GM23338 (cell line): Measurements from ENCODE around the gene UBA5. TPM values are rescaled to one million over a fixed set of nuclear protein-coding genes. Genes with fewer than 3 reads are reported as not detected.

Source experiments
- ATAC-seq: fragments of 200-7000 bp; cut with Tn5 transposase; 3 replicates; pipeline ENCODE4 v1.9.1; 2020
- DNase-seq: peaks from one replicate; pipeline ENCODE4 v3.0.0-alpha.2; 2015; ENCODE audit warnings: low spot score
- H2AFZ ChIP-seq: fragments of 200-600 bp; sonication (generic); 2 replicates; pipeline ENCODE4 v1.8.0; 2016; ENCODE audit warnings: antibody characterized with exemption, mild to moderate bottlenecking, moderate library complexity
- H3F3A ChIP-seq: fragments of 200-600 bp; sonication (generic); replicated peaks from 2 replicates; pipeline ENCODE4 v1.8.0; 2017; ENCODE audit warnings: antibody characterized with exemption, mixed run types, low read depth
- H3K27ac ChIP-seq: fragments of 200-600 bp; sonication (generic); 2 replicates; pipeline ENCODE4 v1.6.1; 2016; ENCODE audit warnings: low read depth
- H3K27me3 ChIP-seq: fragments of 200-600 bp; sonication (generic); 2 replicates; pipeline ENCODE4 v1.8.0; 2016; ENCODE audit warnings: mild to moderate bottlenecking, mixed run types, moderate library complexity; ENCODE audit not compliant: insufficient read depth
- H3K36me3 ChIP-seq: fragments of 200-600 bp; sonication (generic); 2 replicates; pipeline ENCODE4 v1.8.0; 2016; ENCODE audit warnings: mild to moderate bottlenecking; ENCODE audit not compliant: insufficient read depth
- H3K4me1 ChIP-seq: fragments of 200-600 bp; sonication (generic); 2 replicates; pipeline ENCODE4 v1.8.0; 2016; ENCODE audit warnings: mild to moderate bottlenecking, moderate library complexity; ENCODE audit not compliant: insufficient read depth
- H3K4me2 ChIP-seq: fragments of 200-600 bp; sonication (generic); 2 replicates; pipeline ENCODE4 v1.7.1; 2017; ENCODE audit warnings: mixed run types
- H3K4me3 ChIP-seq: fragments of 200-600 bp; sonication (generic); 2 replicates; pipeline ENCODE4 v1.6.1; 2016; ENCODE audit warnings: mixed run types
- H3K79me2 ChIP-seq: fragments of 200-600 bp; sonication (generic); replicated peaks from 2 replicates; pipeline ENCODE4 v1.8.0; 2017; ENCODE audit warnings: mild to moderate bottlenecking; ENCODE audit not compliant: insufficient read depth
- H3K9me2 ChIP-seq: fragments of 200-600 bp; sonication (generic); 2 replicates; pipeline ENCODE4 v1.8.0; 2017; ENCODE audit not compliant: insufficient read depth
- H4K20me1 ChIP-seq: fragments of 200-600 bp; sonication (generic); replicated peaks from 2 replicates; pipeline ENCODE4 v1.8.0; 2017; ENCODE audit warnings: mild to moderate bottlenecking; ENCODE audit not compliant: insufficient read depth
- H3K27ac Mint-ChIP-seq: 2 replicates; pipeline ENCODE4 v1.8.0; 2020; ENCODE audit warnings: inconsistent platforms, mild to moderate bottlenecking, moderate library complexity, mixed read lengths
- H3K27me3 Mint-ChIP-seq: 3 replicates; pipeline ENCODE4 v1.8.0; 2022; ENCODE audit warnings: low read depth, mild to moderate bottlenecking, moderate library complexity, mixed read lengths, inconsistent platforms; ENCODE audit not compliant: insufficient read depth, poor library complexity
- H3K36me3 Mint-ChIP-seq: 3 replicates; pipeline ENCODE4 v1.8.0; 2021; ENCODE audit warnings: low read depth, mild to moderate bottlenecking, inconsistent platforms, moderate library complexity, mixed read lengths
- H3K4me1 Mint-ChIP-seq: 3 replicates; pipeline ENCODE4 v1.8.0; 2020; ENCODE audit warnings: mild to moderate bottlenecking, inconsistent platforms, mixed read lengths
- H3K4me3 Mint-ChIP-seq: 3 replicates; pipeline ENCODE4 v1.8.0; 2021; ENCODE audit warnings: moderate library complexity, mild to moderate bottlenecking, inconsistent platforms, mixed read lengths
- H3K9me3 Mint-ChIP-seq: 3 replicates; pipeline ENCODE4 v1.8.0; 2020; ENCODE audit warnings: moderate library complexity, mild to moderate bottlenecking, inconsistent platforms, mixed read lengths
- CREB1 ChIP-seq: fragments of 250-450 bp; sonication (Bioruptor Pico); IDR thresholded peaks from 2 replicates; pipeline ENCODE4 v1.5.0; 2020; ENCODE audit warnings: low read depth, mild to moderate bottlenecking, moderate library complexity
- ETS1 ChIP-seq: IDR thresholded peaks from 2 replicates; pipeline ENCODE4 v1.6.1; 2016; ENCODE audit warnings: antibody characterized with exemption
- EZH2 ChIP-seq: fragments of 200-600 bp; sonication (generic); IDR thresholded peaks from one replicate; pipeline ENCODE4 v1.8.0; 2017; ENCODE audit warnings: antibody characterized with exemption, mild to moderate bottlenecking, low read depth; ENCODE audit not compliant: unreplicated experiment
- EZH2phosphoT487 ChIP-seq: fragments of 200-600 bp; sonication (generic); IDR thresholded peaks from one replicate; pipeline ENCODE4 v1.8.1; 2018; ENCODE audit warnings: antibody characterized with exemption; ENCODE audit not compliant: unreplicated experiment
- JUNB ChIP-seq: IDR thresholded peaks from one replicate; pipeline ENCODE4 v1.6.1; 2016; ENCODE audit warnings: antibody characterized with exemption; ENCODE audit not compliant: unreplicated experiment
- NANOG ChIP-seq: IDR thresholded peaks from 2 replicates; pipeline ENCODE4 v1.6.1; 2016; ENCODE audit warnings: antibody characterized with exemption, borderline replicate concordance
- STAT1 ChIP-seq: IDR thresholded peaks from one replicate; pipeline ENCODE4 v1.6.1; 2016; ENCODE audit warnings: antibody characterized with exemption; ENCODE audit not compliant: unreplicated experiment
- ZNF114 ChIP-seq: fragments of 250-450 bp; sonication (Bioruptor Pico); IDR thresholded peaks from 2 replicates; pipeline ENCODE4 v1.5.0; 2020; ENCODE audit warnings: mild to moderate bottlenecking, moderate library complexity
- ZNF331 ChIP-seq: fragments of 250-450 bp; sonication (Bioruptor Pico); IDR thresholded peaks from 2 replicates; pipeline ENCODE4 v1.5.0; 2020; ENCODE audit warnings: low read depth, mild to moderate bottlenecking, moderate library complexity
- ZNF462 ChIP-seq: fragments of 250-450 bp; sonication (Bioruptor Pico); IDR thresholded peaks from 2 replicates; pipeline ENCODE4 v1.5.0; 2020; ENCODE audit warnings: mild to moderate bottlenecking, moderate library complexity
- polyA plus RNA-seq: library from polyadenylated mRNA; unstranded; fragments of >200 nt; fragmentation: Nextera tagmentation; extraction: Ambion mirVana; gene quantifications from 2 replicates; pipeline ENCODE4 v1.2.1, GENCODE V29; 2016
- total RNA-seq: library from RNA; depleted of rRNA; stranded (reverse); fragments of >200 nt; shearing (Covaris generic); gene quantifications from 2 replicates; pipeline ENCODE4 v1.2.3, GENCODE V29; 2014
- TF ChIP-seq, protein P1 (sequence below): IDR thresholded peaks from one replicate; pipeline ENCODE4 v1.6.1; 2018; ENCODE audit warnings: antibody characterized with exemption; ENCODE audit not compliant: unreplicated experiment

UBA5 gene
- total and polyA plus RNA-seq, 2 experiments from 2014 or later: 22.8 to 51.5 TPM

DNA sequence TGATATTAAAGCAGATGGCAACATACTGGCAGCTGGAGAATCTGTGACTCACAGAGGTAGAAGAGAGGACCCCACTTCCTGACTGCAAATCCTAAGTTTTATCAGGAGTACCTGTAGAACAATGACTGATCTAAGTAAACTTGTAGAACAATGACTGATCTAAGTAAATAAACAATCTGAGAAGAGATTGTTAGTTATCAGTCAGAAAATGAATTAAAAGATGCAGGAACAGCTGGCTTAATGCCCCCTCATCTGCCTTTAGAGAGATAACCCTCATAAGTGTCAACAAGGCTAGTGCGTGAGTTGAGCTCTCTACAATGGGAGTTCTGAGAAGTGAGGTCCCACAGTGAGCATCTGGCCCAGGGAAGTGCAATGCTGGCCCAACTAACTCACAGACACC lies 15.1 kb upstream of the UBA5 start:
- no peak overlapping the region for H3K4me3 Mint-ChIP-seq
- no peaks in the 10 kb centered on the region for H3K9me3 Mint-ChIP-seq
- Histone ChIP-seq H3K4me2 (no peak overlapping the region), H3K36me3 (no peaks in the 10 kb centered on the region), H3K4me1 (no peaks in the 10 kb centered on the region), H3K79me2 (no peaks in the 10 kb centered on the region), H3K9me2 (no peaks in the 10 kb centered on the region), H3K27me3 (no peaks in the 10 kb centered on the region), H3F3A (no peaks in the 10 kb centered on the region), H3K4me3 (no peak overlapping the region), H4K20me1 (no peaks in the 10 kb centered on the region), H2AFZ (no peak overlapping the region), H3K27ac (no peak overlapping the region)
- no peak for ATAC-seq
- H3K27me3 Mint-ChIP-seq: peaks cover 2% of the 10 kb centered on the region
- DNase-seq: no peak
- H3K36me3 Mint-ChIP-seq: no peaks in the 10 kb centered on the region
- H3K27ac Mint-ChIP-seq: peak overlapping the region; percentile 38; the same call in 1 of the 2 replicates
- TF ChIP-seq ZNF114 (CRISPR knock-in tag) (no peak), JUNB (no peak), ETS1 (no peak), ZNF462 (CRISPR knock-in tag) (no peak), ZNF331 (CRISPR knock-in tag) (no peak), EZH2phosphoT487 (no peak), EZH2 (no peak), NANOG (no peak), CREB1 (no peak), STAT1 (no peak)
- TF ChIP-seq, protein P1, sequence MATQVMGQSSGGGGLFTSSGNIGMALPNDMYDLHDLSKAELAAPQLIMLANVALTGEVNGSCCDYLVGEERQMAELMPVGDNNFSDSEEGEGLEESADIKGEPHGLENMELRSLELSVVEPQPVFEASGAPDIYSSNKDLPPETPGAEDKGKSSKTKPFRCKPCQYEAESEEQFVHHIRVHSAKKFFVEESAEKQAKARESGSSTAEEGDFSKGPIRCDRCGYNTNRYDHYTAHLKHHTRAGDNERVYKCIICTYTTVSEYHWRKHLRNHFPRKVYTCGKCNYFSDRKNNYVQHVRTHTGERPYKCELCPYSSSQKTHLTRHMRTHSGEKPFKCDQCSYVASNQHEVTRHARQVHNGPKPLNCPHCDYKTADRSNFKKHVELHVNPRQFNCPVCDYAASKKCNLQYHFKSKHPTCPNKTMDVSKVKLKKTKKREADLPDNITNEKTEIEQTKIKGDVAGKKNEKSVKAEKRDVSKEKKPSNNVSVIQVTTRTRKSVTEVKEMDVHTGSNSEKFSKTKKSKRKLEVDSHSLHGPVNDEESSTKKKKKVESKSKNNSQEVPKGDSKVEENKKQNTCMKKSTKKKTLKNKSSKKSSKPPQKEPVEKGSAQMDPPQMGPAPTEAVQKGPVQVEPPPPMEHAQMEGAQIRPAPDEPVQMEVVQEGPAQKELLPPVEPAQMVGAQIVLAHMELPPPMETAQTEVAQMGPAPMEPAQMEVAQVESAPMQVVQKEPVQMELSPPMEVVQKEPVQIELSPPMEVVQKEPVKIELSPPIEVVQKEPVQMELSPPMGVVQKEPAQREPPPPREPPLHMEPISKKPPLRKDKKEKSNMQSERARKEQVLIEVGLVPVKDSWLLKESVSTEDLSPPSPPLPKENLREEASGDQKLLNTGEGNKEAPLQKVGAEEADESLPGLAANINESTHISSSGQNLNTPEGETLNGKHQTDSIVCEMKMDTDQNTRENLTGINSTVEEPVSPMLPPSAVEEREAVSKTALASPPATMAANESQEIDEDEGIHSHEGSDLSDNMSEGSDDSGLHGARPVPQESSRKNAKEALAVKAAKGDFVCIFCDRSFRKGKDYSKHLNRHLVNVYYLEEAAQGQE: no peak
- no peaks in the 10 kb centered on the region for H3K4me1 Mint-ChIP-seq
